Liver (tissue), 9 donors: ENCODE measurements around the gene ELAVL2. TPM values are rescaled to one million over a fixed set of nuclear protein-coding genes. Genes with fewer than 3 reads are reported as not detected.

Source experiments
- DNase-seq: peaks from one replicate; pipeline ENCODE4 v3.0.0-alpha.2; 2017; ENCODE audit warnings: low spot score
- H3K27ac ChIP-seq, 2 donors: one replicate each; pipeline ENCODE4 v1.7.0; 2013; ENCODE audit warnings: inconsistent platforms in 2 of 2, low read length in 2 of 2, control low read depth in 1 of 2, low read depth in 1 of 2, mild to moderate bottlenecking in 1 of 2
- H3K27me3 ChIP-seq, 4 donors: one replicate each; pipeline versions ENCODE4 v1.6.1 to v1.7.0; 2013; ENCODE audit warnings: low read length in 3 of 4, inconsistent platforms in 1 of 4, mild to moderate bottlenecking in 1 of 4, moderate library complexity in 1 of 4; ENCODE audit not compliant: control insufficient read depth in 4 of 4, insufficient read depth in 4 of 4
- H3K36me3 ChIP-seq, 4 donors: one replicate each; pipeline versions ENCODE4 v1.6.1 to v1.7.0; 2013; ENCODE audit warnings: low read length in 3 of 4, mild to moderate bottlenecking in 3 of 4, low read depth in 1 of 4, moderate library complexity in 1 of 4; ENCODE audit not compliant: control insufficient read depth in 4 of 4, insufficient read depth in 3 of 4
- H3K4me1 ChIP-seq, 4 donors: one replicate each; pipeline versions ENCODE4 v1.6.1 to v1.7.0; 2013; ENCODE audit warnings: low read length in 3 of 4, mild to moderate bottlenecking in 3 of 4, moderate library complexity in 1 of 4; ENCODE audit not compliant: control insufficient read depth in 4 of 4, insufficient read depth in 4 of 4
- H3K4me3 ChIP-seq, 3 donors: one replicate each; pipeline versions ENCODE4 v1.6.1 to v1.7.0; 2013; ENCODE audit warnings: low read length in 3 of 3, control low read depth in 1 of 3, low read depth in 1 of 3, mild to moderate bottlenecking in 1 of 3
- H3K9ac ChIP-seq, 2 donors: one replicate each; pipeline ENCODE4 v1.7.0; 2013; ENCODE audit warnings: low read length in 2 of 2, mild to moderate bottlenecking in 2 of 2, moderate library complexity in 2 of 2, control low read depth in 1 of 2, low read depth in 1 of 2
- H3K9me3 ChIP-seq, 4 donors: one replicate each; pipeline versions ENCODE4 v1.6.1 to v1.7.0; 2013; ENCODE audit warnings: low read length in 3 of 4; ENCODE audit not compliant: control insufficient read depth in 4 of 4
- ATF3 ChIP-seq: IDR thresholded peaks from 2 replicates; pipeline ENCODE4 v1.6.1; 2016; ENCODE audit warnings: antibody characterized with exemption
- EGR1 ChIP-seq, 2 donors: IDR thresholded peaks; 2 replicates each; pipeline ENCODE4 v1.6.1; 2016 to 2018; ENCODE audit warnings: antibody characterized with exemption in 2 of 2, low read depth in 2 of 2
- FOXA1 ChIP-seq: IDR thresholded peaks from 2 replicates; pipeline ENCODE4 v1.6.1; 2016; ENCODE audit warnings: antibody characterized with exemption
- FOXA2 ChIP-seq: IDR thresholded peaks from 2 replicates; pipeline ENCODE4 v1.6.1; 2016; ENCODE audit warnings: antibody characterized with exemption
- GABPA ChIP-seq, 2 donors: IDR thresholded peaks in 1 of 2; conservative IDR thresholded peaks in 1 of 2; 2 replicates each; pipeline ENCODE4 v1.6.1; 2016; ENCODE audit warnings: antibody characterized with exemption in 2 of 2, mild to moderate bottlenecking in 1 of 2, moderate library complexity in 1 of 2
- HNF4A ChIP-seq, 2 donors: conservative IDR thresholded peaks; 2 replicates each; pipeline ENCODE4 v1.6.1; 2016; ENCODE audit warnings: antibody characterized with exemption in 2 of 2, mild to moderate bottlenecking in 2 of 2
- HNF4G ChIP-seq: IDR thresholded peaks from 2 replicates; pipeline ENCODE4 v1.6.1; 2016; ENCODE audit warnings: antibody characterized with exemption
- JUND ChIP-seq, 2 donors: IDR thresholded peaks; 2 replicates each; pipeline ENCODE4 v1.6.1; 2016; ENCODE audit warnings: antibody characterized with exemption in 2 of 2
- MAX ChIP-seq: IDR thresholded peaks from 2 replicates; pipeline ENCODE4 v1.6.1; 2016; ENCODE audit warnings: antibody characterized with exemption
- NR2F2 ChIP-seq: IDR thresholded peaks from 2 replicates; pipeline ENCODE4 v1.6.1; 2016; ENCODE audit warnings: antibody characterized with exemption
- RAD21 ChIP-seq, 2 donors: IDR thresholded peaks; 2 replicates each; pipeline ENCODE4 v1.6.1; 2016; ENCODE audit warnings: antibody characterized with exemption in 2 of 2, mild to moderate bottlenecking in 2 of 2
- REST ChIP-seq: IDR thresholded peaks from 2 replicates; pipeline ENCODE4 v1.6.1; 2016; ENCODE audit warnings: antibody characterized with exemption, mild to moderate bottlenecking
- RXRA ChIP-seq, 2 donors: IDR thresholded peaks; 2 replicates each; pipeline ENCODE4 v1.6.1; 2017 to 2018; ENCODE audit warnings: antibody characterized with exemption in 2 of 2, mild to moderate bottlenecking in 1 of 2
- SP1 ChIP-seq: IDR thresholded peaks from 2 replicates; pipeline ENCODE4 v1.6.1; 2018; ENCODE audit warnings: antibody characterized with exemption, mild to moderate bottlenecking
- TAF1 ChIP-seq: conservative IDR thresholded peaks from 2 replicates; pipeline ENCODE4 v1.6.1; 2016; ENCODE audit warnings: antibody characterized with exemption, mild to moderate bottlenecking
- YY1 ChIP-seq: IDR thresholded peaks from 2 replicates; pipeline ENCODE4 v1.6.1; 2016; ENCODE audit warnings: antibody characterized with exemption, mild to moderate bottlenecking
- WGBS: extraction: QIAGEN DNeasy Blood & Tissue Kit; methylation state at CpG from one replicate; pipeline ENCODE4 v1.1.7; 2013; 5-methylcytosine and 5-hydroxymethylcytosine counted together
- polyA plus RNA-seq, 2 donors: library from polyadenylated mRNA; stranded (reverse) in 1 of 2; unstranded in 1 of 2; fragments of 200-250 nt in 1 of 2; fragments of >200 nt in 1 of 2; fragmentation: Nextera tagmentation in 1 of 2; extraction: Ambion mirVana in 1 of 2; gene quantifications; one replicate each; pipeline versions ENCODE4 v1.2.1 to v1.2.3, GENCODE V29; 2013 to 2015
- total RNA-seq, 2 donors: library from RNA; depleted of rRNA; stranded (reverse); fragments of >200 nt; gene quantifications; one replicate each; pipeline ENCODE4 v1.2.3, GENCODE V29; 2014
- TF ChIP-seq, protein P1 (sequence below): fragments of 150-350 bp; IDR thresholded peaks from 2 replicates; pipeline ENCODE4 v1.5.1; 2017; ENCODE audit warnings: improper control_type of control experiment, low read depth, low read length; ENCODE audit not compliant: missing input control
- TF ChIP-seq, protein P2 (sequence below): IDR thresholded peaks from 2 replicates; pipeline ENCODE4 v1.6.1; 2016; ENCODE audit warnings: antibody characterized with exemption
- donor health status: healthy.
- donor health status: healthy.
- donor health status: healthy.
- donor health status: healthy.
- donor health status: healthy.

Gene ELAVL2
- total and polyA plus RNA-seq, 4 donors: 0.19 TPM; not detected in 3

GRCh38 chr9:23682891-23683431 is 143.1 kb downstream of the ELAVL2 start:
- no peaks in the 10 kb centered on the region for H3K36me3 ChIP-seq
- WGBS: 68% methylated on average over 3 of the region's 3 CpGs
- H3K27me3 ChIP-seq: no peaks in the 10 kb centered on the region
- no peaks in the 10 kb centered on the region for H3K9me3 ChIP-seq
- H3K27ac ChIP-seq: no peak overlapping the region
- H3K9ac ChIP-seq: no peak overlapping the region
- no peak overlapping the region for H3K4me3 ChIP-seq
- no peak for DNase-seq
- H3K4me1 ChIP-seq: no peaks in the 10 kb centered on the region
- no peak for TF ChIP-seq ATF3
- TF ChIP-seq, protein P1, sequence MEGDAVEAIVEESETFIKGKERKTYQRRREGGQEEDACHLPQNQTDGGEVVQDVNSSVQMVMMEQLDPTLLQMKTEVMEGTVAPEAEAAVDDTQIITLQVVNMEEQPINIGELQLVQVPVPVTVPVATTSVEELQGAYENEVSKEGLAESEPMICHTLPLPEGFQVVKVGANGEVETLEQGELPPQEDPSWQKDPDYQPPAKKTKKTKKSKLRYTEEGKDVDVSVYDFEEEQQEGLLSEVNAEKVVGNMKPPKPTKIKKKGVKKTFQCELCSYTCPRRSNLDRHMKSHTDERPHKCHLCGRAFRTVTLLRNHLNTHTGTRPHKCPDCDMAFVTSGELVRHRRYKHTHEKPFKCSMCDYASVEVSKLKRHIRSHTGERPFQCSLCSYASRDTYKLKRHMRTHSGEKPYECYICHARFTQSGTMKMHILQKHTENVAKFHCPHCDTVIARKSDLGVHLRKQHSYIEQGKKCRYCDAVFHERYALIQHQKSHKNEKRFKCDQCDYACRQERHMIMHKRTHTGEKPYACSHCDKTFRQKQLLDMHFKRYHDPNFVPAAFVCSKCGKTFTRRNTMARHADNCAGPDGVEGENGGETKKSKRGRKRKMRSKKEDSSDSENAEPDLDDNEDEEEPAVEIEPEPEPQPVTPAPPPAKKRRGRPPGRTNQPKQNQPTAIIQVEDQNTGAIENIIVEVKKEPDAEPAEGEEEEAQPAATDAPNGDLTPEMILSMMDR: no peak
- no peak for TF ChIP-seq FOXA2
- TF ChIP-seq EGR1 (IDR thresholded peaks at IDR 0.05; ENCODE audit: low read depth in 2 of 2): no peak

DNA sequence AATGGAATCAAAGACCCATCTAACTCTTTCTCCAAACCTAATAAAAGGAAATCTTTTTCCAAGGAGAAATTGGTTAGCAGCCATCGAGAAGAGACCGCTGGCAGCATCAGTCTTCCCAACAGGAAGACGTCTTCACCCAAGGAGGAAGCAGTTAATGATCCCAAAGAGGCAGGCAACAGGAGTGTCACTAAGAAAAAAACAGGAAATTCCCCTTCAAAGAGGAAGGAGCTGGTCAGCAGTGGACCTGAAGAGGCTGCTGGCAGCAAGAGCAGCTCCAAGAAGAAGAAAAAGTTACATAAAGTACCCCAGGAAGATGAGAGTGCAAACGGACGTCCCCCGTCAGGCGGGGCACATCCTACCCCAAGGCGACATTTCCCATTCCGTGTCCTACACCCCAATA is 143.7 kb downstream of the ELAVL2 start:
- Histone ChIP-seq H3K27me3 (no peaks in the 10 kb centered on the region), H3K4me3 (no peak overlapping the region), H3K4me1 (no peaks in the 10 kb centered on the region), H3K9me3 (no peaks in the 10 kb centered on the region), H3K27ac (no peak overlapping the region), H3K9ac (no peak overlapping the region), H3K36me3 (no peaks in the 10 kb centered on the region)
- TF ChIP-seq RXRA (IDR thresholded peaks at IDR 0.05): no peak
- TF ChIP-seq EGR1 (IDR thresholded peaks at IDR 0.05; ENCODE audit: low read depth in 2 of 2): no peak
- no peak for TF ChIP-seq REST
- TF ChIP-seq SP1: no peak
- TF ChIP-seq GABPA (IDR thresholded peaks at IDR 0.05 in 1 of 2, conservative IDR thresholded peaks at IDR 0.05 in 1 of 2): no peak
- TF ChIP-seq JUND (IDR thresholded peaks at IDR 0.05): no peak
- no peak for TF ChIP-seq ATF3
- TF ChIP-seq FOXA1: no peak
- TF ChIP-seq, protein P1: no peak
- no peak for TF ChIP-seq MAX
- no peak for TF ChIP-seq HNF4G
- no peak for TF ChIP-seq FOXA2
- no peak for TF ChIP-seq RAD21 (IDR thresholded peaks at IDR 0.05)
- no peak for TF ChIP-seq NR2F2
- no peak for TF ChIP-seq TAF1
- no peak for TF ChIP-seq YY1
- TF ChIP-seq, protein P2, sequence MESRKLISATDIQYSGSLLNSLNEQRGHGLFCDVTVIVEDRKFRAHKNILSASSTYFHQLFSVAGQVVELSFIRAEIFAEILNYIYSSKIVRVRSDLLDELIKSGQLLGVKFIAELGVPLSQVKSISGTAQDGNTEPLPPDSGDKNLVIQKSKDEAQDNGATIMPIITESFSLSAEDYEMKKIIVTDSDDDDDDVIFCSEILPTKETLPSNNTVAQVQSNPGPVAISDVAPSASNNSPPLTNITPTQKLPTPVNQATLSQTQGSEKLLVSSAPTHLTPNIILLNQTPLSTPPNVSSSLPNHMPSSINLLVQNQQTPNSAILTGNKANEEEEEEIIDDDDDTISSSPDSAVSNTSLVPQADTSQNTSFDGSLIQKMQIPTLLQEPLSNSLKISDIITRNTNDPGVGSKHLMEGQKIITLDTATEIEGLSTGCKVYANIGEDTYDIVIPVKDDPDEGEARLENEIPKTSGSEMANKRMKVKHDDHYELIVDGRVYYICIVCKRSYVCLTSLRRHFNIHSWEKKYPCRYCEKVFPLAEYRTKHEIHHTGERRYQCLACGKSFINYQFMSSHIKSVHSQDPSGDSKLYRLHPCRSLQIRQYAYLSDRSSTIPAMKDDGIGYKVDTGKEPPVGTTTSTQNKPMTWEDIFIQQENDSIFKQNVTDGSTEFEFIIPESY: no peak
- TF ChIP-seq HNF4A (conservative IDR thresholded peaks at IDR 0.05): no peak
- no peak for DNase-seq
- 61% methylated on average over 9 of the region's 9 CpGs for WGBS
